Measurements from ENCODE around the gene OGG1. TPM values are rescaled to one million over a fixed set of nuclear protein-coding genes. Genes with fewer than 3 reads are reported as not detected.

OGG1 gene
- total and polyA plus RNA-seq, 9 of the 15 experiments (the other 6 are each of a cell fraction or from before 2014, with no cell fraction given), result 6.6 to 33.0 (median 24.4) TPM

GRCh38 chr3:9749645-9750555, at the start of gene OGG1 (continued):
- peak; percentile 16; the same call in 1 of the 2 replicates for TF ChIP-seq ZNF407 (IDR thresholded peaks at IDR 0.05; ENCODE audit: low read depth)
- TF ChIP-seq USF2 (CRISPR knock-in tag; IDR thresholded peaks at IDR 0.05), result no peak
- peak; percentile 95 for TF ChIP-seq HNRNPL (IDR thresholded peaks at IDR 0.05; ENCODE audit: low read depth, low read length)
- peak; percentile 53 to 80 for TF ChIP-seq E2F6 (IDR thresholded peaks at IDR 0.05; ENCODE audit: borderline replicate concordance in 1 of 2, extremely low read depth in 1 of 2, insufficient read depth in 1 of 2, insufficient read length in 1 of 2, low read depth in 1 of 2, low read length in 1 of 2, poor library complexity in 1 of 2, severe bottlenecking in 1 of 2)
- peak; percentile 92 for TF ChIP-seq RBFOX2 (IDR thresholded peaks at IDR 0.05; ENCODE audit: low read depth, low read length)
- TF ChIP-seq POLR2B (IDR thresholded peaks at IDR 0.05; ENCODE audit: low read depth, partially characterized antibody), result peak; percentile 74
- peak; percentile 77; the same call in 1 of the 2 replicates for TF ChIP-seq LCOR (CRISPR knock-in tag; IDR thresholded peaks at IDR 0.05)
- TF ChIP-seq POLR2G (IDR thresholded peaks at IDR 0.05; ENCODE audit: low read depth, low read length), result peak; percentile 93
- TF ChIP-seq ZNF695 (CRISPR knock-in tag; IDR thresholded peaks at IDR 0.05), result no peak
- TF ChIP-seq BMI1 (IDR thresholded peaks at IDR 0.05; ENCODE audit: low read length), result no peak
- TF ChIP-seq CBX5 (IDR thresholded peaks at IDR 0.05; ENCODE audit: borderline replicate concordance, low read depth), result no peak
- TF ChIP-seq KDM1A (IDR thresholded peaks at IDR 0.05), result no peak
- 0 out of 4 replicates have a peak, but pooled peaks of 1 of the 2 experiments have one; percentile 17 for TF ChIP-seq TEAD1 (CRISPR knock-in tag; IDR thresholded peaks at IDR 0.05)
- TF ChIP-seq HEY1 (CRISPR knock-in tag; IDR thresholded peaks at IDR 0.05; ENCODE audit: borderline replicate concordance), result no peak
- TF ChIP-seq ELF4 (CRISPR knock-in tag; IDR thresholded peaks at IDR 0.05), result peak; percentile 56; the same call in 1 of the 2 replicates
- TF ChIP-seq ELF1 (tag; IDR thresholded peaks at IDR 0.05), result peak; percentile 85
